Activated CD4-positive, alpha-beta memory T cell treated with anti-CD3 and anti-CD28 coated beads, Interleukin-2, amount 10 ng/mL, durations not matched to agents 7 days and 5 days (primary cell): ENCODE data around the gene COQ6. TPM values are rescaled to one million over a fixed set of nuclear protein-coding genes. Genes with fewer than 3 reads are reported as not detected.
A peak's percentile ranks its signal among the peaks of the same experiment; 100 is the strongest.
"Not testable (repeated sequence)": the region's sequence is repeated elsewhere in the genome, so short reads cannot be mapped to it uniquely, and the experiment has no call there.

Source experiments
- CTCF ChIA-PET: fragments of 350-600 bp; sonication (Branson Sonifier 250); formaldehyde crosslinking; loops from one replicate; lab custom pipeline; 2021; ENCODE audit warnings: antibody characterized with exemption, inconsistent platforms; lab: Charles Lee
- POLR2A ChIA-PET: fragments of 350-600 bp; sonication (Branson Sonifier 250); formaldehyde crosslinking; loops from one replicate; lab custom pipeline; 2021; ENCODE audit warnings: antibody characterized with exemption; lab: Charles Lee
- DNase-seq: peaks from one replicate; pipeline ENCODE4 v3.0.0-alpha.2; 2020
- H3K27ac Mint-ChIP-seq: one replicate; pipeline ENCODE4 v1.8.0; 2021; ENCODE audit warnings: mild to moderate bottlenecking, mixed read lengths
- H3K27me3 Mint-ChIP-seq: one replicate; pipeline ENCODE4 v1.8.0; 2021; ENCODE audit warnings: mixed read lengths
- H3K36me3 Mint-ChIP-seq: one replicate; pipeline ENCODE4 v1.8.0; 2021; ENCODE audit warnings: low read depth, mixed read lengths
- H3K4me1 Mint-ChIP-seq: one replicate; pipeline ENCODE4 v1.8.0; 2021; ENCODE audit warnings: mixed read lengths
- H3K4me3 Mint-ChIP-seq: one replicate; pipeline ENCODE4 v1.8.0; 2021; ENCODE audit warnings: mild to moderate bottlenecking, mixed read lengths
- H3K9me3 Mint-ChIP-seq: one replicate; pipeline ENCODE4 v1.8.0; 2021; ENCODE audit warnings: mixed read lengths
- total RNA-seq, 2 experiments: library from RNA; stranded (reverse); gene quantifications; one replicate each; pipeline ENCODE4 v1.2.3, GENCODE V29; 2021

The COQ6 gene
- 10 to 100 TPM; 13.2 to 15.5 TPM for total RNA-seq

- DNase-seq, result peak; percentile 93
- H3K36me3 Mint-ChIP-seq, result peaks cover 12% of the 10 kb centered on the region
- peak within 1 kb of the TSS; percentile 98 for H3K4me3 Mint-ChIP-seq
- H3K27ac Mint-ChIP-seq, result peak within 1 kb of the TSS; percentile 85
- no peaks in the 10 kb centered on the region for H3K9me3 Mint-ChIP-seq
- ChIA-PET CTCF (interaction anchor here (0.9 to 1.1 kb wide), 5 partner anchors 8 to 227 kb away, joined by 3 to 6 read pairs (median 3); partner anchors contain the start of gene ZNF410), POLR2A (interaction anchor here (0.7 to 1.3 kb wide), 8 partner anchors 11 to 460 kb away, joined by 3 to 5 read pairs (median 4); partner anchors contain the start of genes ALDH6A1, LIN52, RIOX1 and ZNF410)
- H3K27me3 Mint-ChIP-seq, result no peaks in the 10 kb centered on the region
- peaks cover 32% of the 10 kb centered on the region for H3K4me1 Mint-ChIP-seq
These were observed at the start of gene COQ6, which contains the start of gene FAM161B for GRCh38 chr14:73949752-73950734. COQ6 (plus strand) TSS chr14:73950302; CDS start chr14:73950333, 31 bp downstream. FAM161B (minus strand) TSS chr14:73950094; CDS start chr14:73950026, 68 bp downstream.

- Mint-ChIP-seq H3K27me3 (no peaks in the 10 kb centered on the region), H3K4me1 (no peaks in the 10 kb centered on the region), H3K27ac (no peak overlapping the region), H3K36me3 (peaks cover 55% of the 10 kb centered on the region), H3K9me3 (no peaks in the 10 kb centered on the region), H3K4me3 (no peak overlapping the region)
- ChIA-PET POLR2A (no interaction called here), CTCF (no interaction called here)
- DNase-seq, result no peak
These were observed 47.1 kb upstream of the COQ6 start for GRCh38 chr14:73903028-73903427.

- H3K27ac Mint-ChIP-seq, result no peak overlapping the region
- H3K9me3 Mint-ChIP-seq, result no peaks in the 10 kb centered on the region
- ChIA-PET CTCF (no interaction called here), POLR2A (interaction anchor here (1.3 kb wide), 1 partner anchor 23 kb away, joined by 5 read pairs; the partner anchor contains the start of gene ZNF410)
- H3K27me3 Mint-ChIP-seq, result no peaks in the 10 kb centered on the region
- H3K4me1 Mint-ChIP-seq, result peaks cover 4% of the 10 kb centered on the region
- no peak for DNase-seq
- no peak overlapping the region for H3K4me3 Mint-ChIP-seq
- peaks cover 76% of the 10 kb centered on the region for H3K36me3 Mint-ChIP-seq
These were observed 40.4 kb upstream of the COQ6 start for GRCh38 chr14:73909681-73910080.

- Mint-ChIP-seq H3K4me1 (peaks cover 6% of the 10 kb centered on the region), H3K27ac (no peak overlapping the region), H3K9me3 (no peaks in the 10 kb centered on the region), H3K27me3 (no peaks in the 10 kb centered on the region), H3K4me3 (no peak overlapping the region), H3K36me3 (peaks cover 69% of the 10 kb centered on the region)
- CTCF ChIA-PET, result interaction anchor here (0.5 kb wide), 1 partner anchor 104 kb away, joined by 3 read pairs; no protein-coding TSS in a partner anchor
- DNase-seq, result no peak
- POLR2A ChIA-PET, result no interaction called here
These were observed 36.8 kb upstream of the COQ6 start for GRCh38 chr14:73913256-73913655.

- H3K36me3 Mint-ChIP-seq, result peaks cover 63% of the 10 kb centered on the region
- H3K4me1 Mint-ChIP-seq, result peaks cover 2% of the 10 kb centered on the region
- no peaks in the 10 kb centered on the region for H3K27me3 Mint-ChIP-seq
- POLR2A ChIA-PET, result interaction anchor here (0.8 kb wide), 1 partner anchor 18 kb away, joined by 3 read pairs; no protein-coding TSS in a partner anchor
- no peaks in the 10 kb centered on the region for H3K9me3 Mint-ChIP-seq
- CTCF ChIA-PET, result no interaction called here
- H3K27ac Mint-ChIP-seq, result no peak overlapping the region
- H3K4me3 Mint-ChIP-seq, result no peak overlapping the region
- no peak for DNase-seq
These were observed 33.8 kb upstream of the COQ6 start for GRCh38 chr14:73916324-73916723.

GRCh38 chr14:73919457-73919856, 30.6 kb upstream of the COQ6 start:
- H3K27me3 Mint-ChIP-seq, H3K9me3 Mint-ChIP-seq, DNase-seq, POLR2A ChIA-PET, H3K4me1 Mint-ChIP-seq, H3K27ac Mint-ChIP-seq, H3K4me3 Mint-ChIP-seq: not testable (repeated sequence)
- CTCF ChIA-PET, result interaction anchor here (0.7 to 0.9 kb wide), 2 partner anchors 17 to 130 kb away, joined by 4 read pairs; no protein-coding TSS in a partner anchor
- peaks cover 65% of the 10 kb centered on the region for H3K36me3 Mint-ChIP-seq

- no peak for DNase-seq
- ChIA-PET CTCF (interaction anchor here (1.1 kb wide), 1 partner anchor 115 kb away, joined by 4 read pairs; no protein-coding TSS in a partner anchor), POLR2A (no interaction called here)
- H3K27me3 Mint-ChIP-seq, result no peaks in the 10 kb centered on the region
- no peak overlapping the region for H3K4me3 Mint-ChIP-seq
- H3K36me3 Mint-ChIP-seq, result peaks cover 77% of the 10 kb centered on the region
- no peak overlapping the region for H3K27ac Mint-ChIP-seq
- H3K9me3 Mint-ChIP-seq, result no peaks in the 10 kb centered on the region
- no peaks in the 10 kb centered on the region for H3K4me1 Mint-ChIP-seq
These were observed 25.8 kb upstream of the COQ6 start for GRCh38 chr14:73924337-73924736.

- ChIA-PET POLR2A (no interaction called here), CTCF (interaction anchor here (0.7 to 1.2 kb wide), 7 partner anchors 14 to 207 kb away, joined by 3 to 5 read pairs (median 3); partner anchors contain the start of genes COQ6 and FAM161B)
- Mint-ChIP-seq H3K4me1 (no peaks in the 10 kb centered on the region), H3K36me3 (peaks cover 40% of the 10 kb centered on the region), H3K9me3 (no peaks in the 10 kb centered on the region), H3K27ac (no peak overlapping the region), H3K27me3 (no peaks in the 10 kb centered on the region), H3K4me3 (no peak overlapping the region)
- no peak for DNase-seq
These were observed 14.4 kb upstream of the COQ6 start for GRCh38 chr14:73935666-73936065.

GRCh38 chr14:73936548-73936947, 13.6 kb upstream of the COQ6 start:
- CTCF ChIA-PET, result interaction anchor here (0.9 to 1.2 kb wide), 2 partner anchors 10 to 17 kb away, joined by 4 read pairs; no protein-coding TSS in a partner anchor
- Mint-ChIP-seq H3K27ac (no peak overlapping the region), H3K4me1 (no peaks in the 10 kb centered on the region)

GRCh38 chr14:73937012-73937411, 13.1 kb upstream of the COQ6 start:
- no peak overlapping the region for H3K27ac Mint-ChIP-seq

More at GRCh38 chr14:73936548-73936947, 13.6 kb upstream of the COQ6 start:
- H3K36me3 Mint-ChIP-seq, result peaks cover 33% of the 10 kb centered on the region
- no peak for DNase-seq
- H3K4me3 Mint-ChIP-seq, result no peak overlapping the region
- POLR2A ChIA-PET, result no interaction called here
- H3K9me3 Mint-ChIP-seq, result no peaks in the 10 kb centered on the region
- no peaks in the 10 kb centered on the region for H3K27me3 Mint-ChIP-seq

GRCh38 chr14:73942180-73942579, 7.9 kb upstream of the COQ6 start:
- H3K4me3 Mint-ChIP-seq, result no peak overlapping the region
- DNase-seq, result no peak
- CTCF ChIA-PET, result interaction anchor here (1.3 kb wide), 1 partner anchor 9 kb away, joined by 3 read pairs; no protein-coding TSS in a partner anchor
- H3K9me3 Mint-ChIP-seq, result no peaks in the 10 kb centered on the region
- no peaks in the 10 kb centered on the region for H3K27me3 Mint-ChIP-seq
- H3K4me1 Mint-ChIP-seq, result peaks cover 19% of the 10 kb centered on the region
- POLR2A ChIA-PET, result no interaction called here
- H3K27ac Mint-ChIP-seq, result no peak overlapping the region
- H3K36me3 Mint-ChIP-seq, result peaks cover 3% of the 10 kb centered on the region

More at GRCh38 chr14:73937012-73937411, 13.1 kb upstream of the COQ6 start:
- Mint-ChIP-seq H3K36me3 (peaks cover 28% of the 10 kb centered on the region), H3K27me3 (no peaks in the 10 kb centered on the region), H3K9me3 (no peaks in the 10 kb centered on the region), H3K4me1 (peaks cover 2% of the 10 kb centered on the region), H3K4me3 (no peak overlapping the region)
- no peak for DNase-seq
- CTCF ChIA-PET, result no interaction called here
- POLR2A ChIA-PET, result no interaction called here

- Mint-ChIP-seq H3K27ac (peak overlapping the region; percentile 21), H3K4me1 (peaks cover 21% of the 10 kb centered on the region), H3K9me3 (no peaks in the 10 kb centered on the region), H3K36me3 (no peaks in the 10 kb centered on the region), H3K27me3 (no peaks in the 10 kb centered on the region), H3K4me3 (no peak overlapping the region)
- POLR2A ChIA-PET, result no interaction called here
- CTCF ChIA-PET, result interaction anchor here (1.3 kb wide), 1 partner anchor 8 kb away, joined by 3 read pairs; no protein-coding TSS in a partner anchor
- DNase-seq, result no peak
These were observed 7.0 kb upstream of the COQ6 start for GRCh38 chr14:73943083-73943482.
